ENCODE data around the gene MYH9. TPM values are rescaled to one million over a fixed set of nuclear protein-coding genes. Genes with fewer than 3 reads are reported as not detected.
A peak's percentile ranks its signal among the peaks of the same experiment; 100 is the strongest.
"Not testable (repeated sequence)": the region's sequence is repeated elsewhere in the genome, so short reads cannot be mapped to it uniquely, and the experiment has no call there.

The MYH9 gene
- total RNA-seq, 1 experiment from 2014 or later: 414 TPM

GRCh38 chr22:36417281-36417686 is 29.5 kb upstream of the MYH9 start:
- in situ Hi-C loops (cut with HindIII; ENCODE audit: low pct_unique_long_range_greater_than_20kb, low sequenced_read_pairs): no loop called here
- no peak for DNase-seq (ENCODE audit: low read depth)

GRCh38 chr22:36415415-36416168 is 27.8 kb upstream of the MYH9 start:
- in situ Hi-C loops (cut with HindIII; ENCODE audit: low pct_unique_long_range_greater_than_20kb, low sequenced_read_pairs): no loop called here
- DNase-seq (ENCODE audit: low read depth): no peak

GRCh38 chr22:36413022-36413775 is 25.4 kb upstream of the MYH9 start:
- in situ Hi-C loops (cut with HindIII; ENCODE audit: low pct_unique_long_range_greater_than_20kb, low sequenced_read_pairs): no loop called here
- peak; percentile 33 for DNase-seq (ENCODE audit: low read depth)

- in situ Hi-C loops (cut with HindIII; ENCODE audit: low pct_unique_long_range_greater_than_20kb, low sequenced_read_pairs): no loop called here
- no peak for DNase-seq (ENCODE audit: low read depth)
Observed at GRCh38 chr22:36411589-36412258, 24.0 kb upstream of the MYH9 start.

- peak; percentile 98 for DNase-seq (ENCODE audit: low read depth)
- in situ Hi-C loops (cut with HindIII; ENCODE audit: low pct_unique_long_range_greater_than_20kb, low sequenced_read_pairs): no loop called here
Observed at GRCh38 chr22:36409911-36410756, 22.4 kb upstream of the MYH9 start.

- in situ Hi-C loops (cut with HindIII; ENCODE audit: low pct_unique_long_range_greater_than_20kb, low sequenced_read_pairs); DNase-seq (ENCODE audit: low read depth): not testable (repeated sequence)
Observed at GRCh38 chr22:36409554-36409910, 21.8 kb upstream of the MYH9 start.

- in situ Hi-C loops (cut with HindIII; ENCODE audit: low pct_unique_long_range_greater_than_20kb, low sequenced_read_pairs): no loop called here
- no peak for DNase-seq (ENCODE audit: low read depth)
Observed at GRCh38 chr22:36409056-36409455, 21.3 kb upstream of the MYH9 start.

- DNase-seq (ENCODE audit: low read depth): no peak
- in situ Hi-C loops (cut with HindIII; ENCODE audit: low pct_unique_long_range_greater_than_20kb, low sequenced_read_pairs): no loop called here
Observed at GRCh38 chr22:36406721-36407120, 19.0 kb upstream of the MYH9 start.

- DNase-seq (ENCODE audit: low read depth): peak; percentile 84
- in situ Hi-C loops (cut with HindIII; ENCODE audit: low pct_unique_long_range_greater_than_20kb, low sequenced_read_pairs): no loop called here
Observed at GRCh38 chr22:36405671-36406538, 18.1 kb upstream of the MYH9 start.

- in situ Hi-C loops (cut with HindIII; ENCODE audit: low pct_unique_long_range_greater_than_20kb, low sequenced_read_pairs): no loop called here
- DNase-seq (ENCODE audit: low read depth): no peak
Observed at GRCh38 chr22:36405221-36405661, 17.5 kb upstream of the MYH9 start.

GRCh38 chr22:36404446-36404845 is 16.7 kb upstream of the MYH9 start:
- no peak for DNase-seq (ENCODE audit: low read depth)
- in situ Hi-C loops (cut with HindIII; ENCODE audit: low pct_unique_long_range_greater_than_20kb, low sequenced_read_pairs): no loop called here

GRCh38 chr22:36399472-36399778 is 11.7 kb upstream of the MYH9 start:
- in situ Hi-C loops (cut with HindIII; ENCODE audit: low pct_unique_long_range_greater_than_20kb, low sequenced_read_pairs): no loop called here
- no peak for DNase-seq (ENCODE audit: low read depth)

GRCh38 chr22:36398601-36399471 is 11.1 kb upstream of the MYH9 start:
- DNase-seq (ENCODE audit: low read depth): peak; percentile 60
- in situ Hi-C loops (cut with HindIII; ENCODE audit: low pct_unique_long_range_greater_than_20kb, low sequenced_read_pairs): no loop called here

- DNase-seq (ENCODE audit: low read depth): peak; percentile 80
- in situ Hi-C loops (cut with HindIII; ENCODE audit: low pct_unique_long_range_greater_than_20kb, low sequenced_read_pairs): no loop called here
Observed at GRCh38 chr22:36397131-36398093, 9.6 kb upstream of the MYH9 start.

- in situ Hi-C loops (cut with HindIII; ENCODE audit: low pct_unique_long_range_greater_than_20kb, low sequenced_read_pairs): no loop called here
- DNase-seq (ENCODE audit: low read depth): peak; percentile 84
Observed at GRCh38 chr22:36395915-36396314, 8.1 kb upstream of the MYH9 start.
